Middle frontal gyrus (tissue), 1 donor: ENCODE results near the gene ATP2C2.
"Not testable (repeated sequence)": the region's sequence is repeated elsewhere in the genome, so short reads cannot be mapped to it uniquely, and the experiment has no call there.

Experiments
- DNase-seq: peaks from one replicate; pipeline ENCODE4 v3.0.0-alpha.2; 2015; ENCODE audit warnings: low spot score; ENCODE audit errors: extremely low spot score

ATP2C2 gene

DNA sequence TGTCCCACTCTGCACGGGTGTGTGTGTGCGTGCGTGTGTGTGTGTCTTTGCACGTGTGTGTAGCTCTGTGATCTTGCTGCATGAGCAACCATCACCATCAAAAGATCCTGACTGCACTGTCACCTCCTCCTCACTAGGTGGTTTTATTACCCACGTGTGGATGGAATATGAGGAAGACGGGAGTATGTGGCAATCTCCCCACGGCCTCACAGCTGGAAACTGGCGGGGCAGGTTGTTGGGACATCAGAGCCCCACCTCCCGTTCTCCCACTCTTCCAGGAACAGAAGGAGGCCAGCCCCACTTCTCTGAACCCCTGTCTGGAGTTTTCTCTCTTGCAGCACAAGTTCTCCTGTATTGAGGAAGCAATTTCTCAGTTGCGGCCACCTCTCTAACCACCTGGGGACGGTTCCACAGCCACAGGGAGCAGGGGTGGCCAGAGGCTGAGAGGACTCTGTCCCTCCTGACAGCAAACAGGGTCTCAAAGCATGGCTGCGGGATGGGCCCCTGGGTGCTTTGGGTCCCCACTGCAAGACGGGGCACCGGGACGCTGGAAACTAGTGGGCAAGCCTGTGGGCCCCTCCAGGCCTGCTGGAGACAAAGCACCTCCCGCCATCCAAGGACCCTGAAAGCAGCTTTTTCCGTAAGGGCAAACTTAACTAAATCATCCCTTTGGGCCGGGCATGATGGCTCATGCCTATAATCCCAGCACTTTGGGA is 27.9 kb upstream of the ATP2C2 start:
- DNase-seq = no peak

DNA sequence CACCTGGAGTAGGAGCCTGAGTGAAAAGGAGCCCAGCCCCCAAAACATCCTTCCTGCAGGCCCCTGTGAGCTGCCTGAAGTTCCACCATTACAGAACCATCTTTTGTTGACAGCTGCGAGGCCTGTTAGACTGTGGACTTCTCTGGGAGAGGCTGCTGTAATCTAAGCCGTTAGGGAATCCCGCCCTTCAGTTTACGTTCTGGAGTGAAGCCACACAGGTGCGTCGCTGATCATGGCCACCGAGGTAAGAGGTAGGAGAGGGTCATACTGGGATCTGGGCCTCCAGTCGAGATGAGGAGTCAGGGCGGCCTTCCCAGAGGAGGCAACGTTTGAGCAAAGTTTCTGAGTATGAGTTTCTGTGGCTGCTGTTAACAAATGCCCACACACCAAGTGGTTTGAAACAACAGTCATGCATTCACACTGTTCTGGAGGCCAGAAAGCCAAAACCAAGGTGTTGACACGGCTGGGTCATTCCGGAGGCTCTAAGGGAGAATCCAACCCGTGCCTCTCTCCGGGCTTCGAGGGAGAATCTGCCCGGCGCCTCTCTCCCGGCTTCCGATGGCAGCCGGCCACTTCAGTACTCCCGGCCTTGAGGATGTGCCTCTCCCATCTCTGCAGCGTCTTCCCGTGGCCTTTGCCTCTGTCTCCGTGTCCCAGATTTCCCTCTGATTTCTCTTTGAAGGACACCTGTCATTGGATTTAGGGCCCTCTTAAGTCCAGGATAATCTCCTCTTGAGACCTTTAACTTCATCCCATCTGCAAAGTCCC is 26.6 kb upstream of the ATP2C2 start:
- no peak for DNase-seq

DNA sequence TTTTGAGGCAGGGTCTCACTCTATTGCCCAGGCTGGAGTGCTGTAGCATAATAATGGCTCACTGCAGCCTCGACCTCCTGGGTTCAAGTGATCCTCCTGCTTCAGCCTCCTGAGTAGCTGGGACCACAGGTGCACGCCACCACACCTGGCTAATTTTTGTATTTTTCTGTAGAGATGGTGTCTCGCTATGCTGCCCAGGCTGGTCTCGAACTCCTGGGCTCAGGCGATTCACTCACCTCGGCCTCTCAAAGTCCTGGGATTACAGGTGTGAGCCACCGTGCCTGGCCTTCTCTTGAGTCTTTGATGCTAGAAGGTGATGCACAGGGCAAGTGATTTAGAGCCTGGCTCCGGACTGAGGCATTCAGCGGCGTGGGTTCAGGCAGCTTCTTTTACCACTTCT is 24.5 kb upstream of the ATP2C2 start:
- DNase-seq = not testable (repeated sequence)

DNA sequence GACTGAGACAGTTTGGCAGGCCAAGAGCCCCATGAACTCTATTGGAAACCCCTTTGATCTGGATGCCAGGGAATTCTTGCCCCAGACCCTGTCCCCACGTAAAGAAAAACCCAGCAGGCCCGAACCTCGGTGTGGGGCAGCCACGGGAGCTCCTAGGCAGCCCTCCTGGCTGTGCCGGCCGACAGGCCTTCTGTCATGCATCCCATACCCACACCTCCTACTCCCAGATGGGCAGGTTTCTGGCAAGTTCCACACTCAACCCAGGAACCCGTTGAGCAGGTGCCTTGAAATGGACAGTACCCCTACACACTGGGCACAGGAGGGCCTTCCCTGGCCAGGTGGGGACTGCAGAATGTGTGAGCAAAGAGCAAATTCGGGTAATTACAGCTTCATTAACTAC is 23.6 kb upstream of the ATP2C2 start:
- no peak for DNase-seq

DNA sequence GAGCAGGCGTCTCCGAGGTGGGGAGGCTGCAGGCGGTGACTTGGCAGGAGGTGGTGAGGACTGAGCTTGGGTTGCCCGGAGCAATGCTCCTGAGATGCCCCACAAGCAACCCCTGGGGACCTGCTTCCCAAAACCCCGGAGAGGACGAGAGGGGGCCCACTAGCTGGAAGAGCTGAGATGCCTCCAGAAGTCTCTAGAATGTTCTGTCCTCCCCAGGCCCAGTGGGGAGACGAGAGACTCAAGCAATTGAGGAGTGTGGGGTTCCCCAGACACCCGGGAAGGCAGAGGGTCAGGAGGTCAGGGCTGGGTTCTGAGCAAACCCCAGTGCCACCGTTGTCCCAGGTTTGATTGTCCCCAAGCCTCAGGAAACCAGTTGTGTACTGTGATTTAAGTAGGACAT is 21.2 kb upstream of the ATP2C2 start:
- no peak for DNase-seq

DNA sequence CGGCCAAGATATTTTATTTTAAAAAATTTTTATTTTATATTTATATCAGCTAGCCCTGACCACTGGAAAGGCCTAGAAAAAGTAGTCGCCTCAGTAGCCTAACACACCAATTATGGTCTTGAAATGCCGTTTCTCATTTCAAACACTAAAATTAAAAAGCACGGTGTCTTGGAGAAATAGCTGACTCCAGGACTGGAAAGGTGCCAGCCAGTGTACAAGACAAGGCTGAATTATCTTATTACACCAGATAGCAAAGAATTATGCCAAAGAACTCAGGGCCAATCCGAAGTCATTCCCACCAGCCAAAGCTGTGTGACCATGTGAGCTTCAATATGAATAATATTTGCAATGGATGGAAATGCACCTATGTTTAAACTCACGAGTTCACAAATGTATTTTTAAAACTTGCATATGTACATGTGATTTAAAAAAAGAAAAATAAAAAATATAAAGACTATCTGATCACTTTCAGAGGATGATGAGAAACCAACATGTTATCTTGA is 19.9 kb upstream of the ATP2C2 start:
- DNase-seq = no peak

DNA sequence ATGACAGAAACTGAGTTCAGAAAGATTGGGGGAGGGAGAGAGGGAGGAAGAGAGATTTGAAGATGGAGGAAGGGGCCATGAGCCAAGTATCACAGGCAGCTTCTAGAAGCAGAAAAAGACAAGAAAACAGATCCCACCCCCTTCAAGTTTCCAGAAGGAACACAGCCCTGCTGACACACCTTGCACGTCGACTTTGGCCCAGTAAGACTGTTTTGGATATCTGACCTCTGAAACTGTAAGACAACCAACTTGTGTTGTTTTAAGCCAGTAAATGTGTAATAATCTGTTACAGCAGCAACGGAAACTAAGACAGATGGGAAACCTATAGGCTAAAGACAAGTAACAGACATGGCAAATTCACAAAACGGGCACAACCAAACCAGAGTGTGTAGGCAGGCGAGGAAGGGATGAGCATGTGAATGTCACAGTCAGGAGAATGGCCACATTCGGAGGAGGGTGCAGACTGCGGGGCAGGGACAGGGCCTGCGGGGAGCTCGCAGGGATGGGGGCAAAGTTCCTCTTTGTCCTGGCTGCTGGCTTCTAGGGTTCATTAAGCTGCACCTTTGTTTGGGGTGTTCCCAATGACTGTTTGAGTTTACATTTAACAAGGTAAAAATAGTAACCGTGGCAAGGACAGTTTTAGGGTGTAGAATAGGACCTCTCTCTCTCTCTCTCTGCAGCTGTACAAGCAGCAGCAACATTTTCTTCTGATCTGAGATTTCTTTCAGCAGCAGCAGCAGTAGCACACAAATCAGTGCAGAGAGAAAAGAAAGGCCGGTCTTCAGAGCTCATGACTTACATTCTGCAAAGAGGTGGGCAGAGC is 18.3 kb upstream of the ATP2C2 start:
- no peak for DNase-seq

DNA sequence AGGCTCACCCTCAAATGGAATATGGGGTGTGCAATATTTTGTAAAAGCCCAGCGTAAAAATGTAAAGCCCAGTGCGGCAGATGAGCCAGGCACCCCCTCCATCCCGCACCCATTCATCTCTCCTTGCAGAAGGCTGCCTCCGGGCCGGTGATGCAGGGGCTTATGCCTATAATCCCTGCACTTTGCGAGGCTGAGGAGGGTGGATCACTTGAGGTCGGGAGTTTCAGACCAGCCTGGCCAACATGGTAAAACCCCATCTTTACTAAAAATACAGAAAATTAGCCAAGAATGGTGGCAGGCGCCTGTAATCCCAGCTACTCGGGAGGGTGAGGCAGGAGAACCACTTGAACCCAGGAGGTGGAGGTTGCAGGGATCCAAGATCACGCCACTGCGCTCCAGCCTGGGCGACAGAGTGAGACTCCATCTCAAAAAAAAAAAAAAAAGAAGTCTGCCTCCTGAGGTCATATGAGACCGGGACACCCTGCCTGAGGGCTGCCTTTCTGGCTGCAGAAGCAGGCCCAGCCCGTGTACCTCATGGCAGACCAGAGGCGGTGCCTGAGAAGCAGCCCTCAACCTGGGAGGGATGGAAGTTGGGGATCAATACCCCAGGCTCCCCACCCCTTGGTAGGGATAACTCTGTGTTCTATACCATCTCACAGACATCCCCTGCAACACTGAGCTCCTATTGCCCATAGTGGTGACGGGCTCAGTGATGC is 17.5 kb upstream of the ATP2C2 start:
- no peak for DNase-seq

DNA sequence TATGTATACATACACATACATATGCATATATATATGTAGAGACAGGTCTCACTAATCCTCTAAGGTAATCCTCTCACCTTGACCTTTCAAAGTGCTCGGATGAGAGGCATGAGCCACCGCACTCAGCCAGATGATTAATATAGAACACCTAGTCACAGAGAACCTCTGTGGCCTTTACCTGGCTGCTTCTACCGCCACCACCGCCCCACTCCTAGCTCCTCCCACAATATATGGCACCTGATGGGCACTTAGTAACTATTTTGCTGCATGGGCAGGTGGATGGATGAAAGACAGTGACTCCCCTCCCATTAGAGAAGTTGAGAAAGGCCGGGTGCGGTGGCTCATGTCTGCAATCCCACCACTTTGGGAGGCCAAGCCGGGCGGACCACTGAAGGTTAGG is 16.7 kb upstream of the ATP2C2 start:
- DNase-seq = no peak

DNA sequence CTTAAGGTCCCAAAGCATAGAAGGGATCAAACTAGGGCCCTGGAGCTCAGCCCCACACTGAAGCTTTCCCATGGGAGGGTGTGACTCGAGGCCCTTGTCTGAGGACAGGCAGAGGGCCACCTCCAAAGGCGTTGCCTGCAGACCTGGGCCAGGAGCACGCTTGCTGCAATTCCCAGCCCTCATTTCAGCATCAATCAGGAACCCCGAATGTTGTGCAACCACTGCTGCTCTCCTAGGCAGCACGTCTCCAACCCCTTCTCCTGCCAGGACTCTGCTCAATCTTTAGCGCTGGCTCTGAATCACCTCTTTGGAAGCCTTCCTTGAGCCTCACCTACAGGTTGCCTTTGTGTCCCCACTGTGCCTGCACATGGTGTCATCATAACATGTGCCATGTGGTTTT is 14.0 kb upstream of the ATP2C2 start:
- no peak for DNase-seq

DNA sequence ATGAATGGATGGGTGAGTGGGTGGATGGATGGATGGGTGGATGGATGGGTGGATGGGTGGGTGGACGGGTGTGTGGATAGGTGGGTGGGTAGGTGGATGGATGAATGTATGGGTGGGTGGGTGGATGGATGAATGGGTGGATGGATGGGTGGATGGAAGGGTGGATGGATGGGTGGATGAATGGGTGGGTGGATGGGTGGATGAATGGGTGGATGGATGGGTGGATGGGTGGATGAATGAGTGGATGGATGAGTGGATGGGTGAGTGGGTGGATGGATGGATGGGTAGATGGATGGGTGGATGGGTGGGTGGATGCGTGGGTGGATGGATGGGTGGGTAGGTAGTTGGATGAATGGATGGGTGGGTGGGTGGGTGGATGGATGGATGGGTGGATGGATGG is 13.2 kb upstream of the ATP2C2 start:
- DNase-seq = no peak

DNA sequence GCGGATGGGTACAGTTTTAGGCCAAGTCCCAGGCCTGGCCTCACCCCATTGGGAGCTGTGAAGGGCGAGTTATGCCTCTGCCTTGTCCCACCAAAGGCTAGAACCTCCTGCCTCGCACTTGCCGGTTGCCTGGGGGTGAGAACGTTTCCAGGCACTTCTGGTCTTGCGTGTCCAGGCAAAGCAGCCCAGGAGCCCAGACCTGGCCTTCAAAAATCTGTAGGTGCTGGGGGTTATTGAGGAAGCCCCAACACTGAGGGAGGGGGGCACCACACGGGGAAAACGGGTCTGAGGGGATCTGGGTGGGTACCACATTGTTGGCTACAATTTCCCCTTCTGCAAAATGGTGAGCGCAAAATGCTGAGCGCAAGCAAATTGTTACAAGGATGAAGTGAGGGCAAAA is 12.2 kb upstream of the ATP2C2 start:
- no peak for DNase-seq

DNA sequence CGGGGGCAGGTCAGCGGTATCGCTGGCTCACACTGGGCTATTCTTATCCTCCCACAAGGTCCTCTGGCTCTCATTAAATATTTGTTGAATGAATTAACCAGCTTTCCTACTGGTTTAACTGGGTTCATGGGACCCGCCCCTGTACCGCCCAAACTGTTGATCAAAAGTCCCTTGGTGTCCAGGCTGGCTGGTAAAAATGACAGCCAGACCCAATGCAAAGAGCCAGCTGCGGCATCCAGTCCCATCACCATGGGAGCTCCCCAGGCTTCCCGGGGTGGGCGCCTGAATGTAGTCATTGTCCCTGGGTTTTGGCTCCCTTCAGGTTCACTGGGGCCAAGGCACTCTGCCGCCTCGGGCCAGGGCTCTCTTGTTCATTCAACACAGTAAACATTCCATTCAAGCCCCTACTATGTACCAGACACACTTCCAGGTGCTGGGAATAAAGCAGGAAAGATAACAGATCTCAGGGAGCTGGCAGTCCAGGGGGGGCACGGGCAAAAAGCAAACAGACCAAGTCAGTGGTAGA is 11.7 kb upstream of the ATP2C2 start:
- DNase-seq = peak; percentile 76

DNA sequence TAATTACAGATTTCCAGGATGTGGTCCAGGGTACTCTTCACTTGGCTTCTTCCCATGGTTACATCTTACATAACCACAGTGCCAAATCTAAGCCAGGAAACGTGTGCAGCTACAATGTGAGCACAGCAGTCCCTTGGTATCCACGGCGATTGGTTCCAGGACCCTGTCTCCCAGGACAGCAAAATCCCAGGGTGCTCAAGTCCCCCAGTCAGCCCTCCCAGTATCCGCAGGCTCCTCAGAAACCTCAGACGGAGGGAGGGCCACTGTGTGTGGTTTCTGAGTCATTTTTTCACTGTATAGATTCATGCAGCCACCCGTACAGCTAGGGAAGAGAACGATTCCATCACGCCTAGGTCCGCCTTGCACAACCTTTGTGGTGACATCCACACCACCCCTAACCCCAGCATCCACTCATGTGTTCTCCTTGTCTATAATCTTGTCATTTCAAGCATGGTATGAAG is 11.1 kb upstream of the ATP2C2 start:
- peak; percentile 37 for DNase-seq

DNA sequence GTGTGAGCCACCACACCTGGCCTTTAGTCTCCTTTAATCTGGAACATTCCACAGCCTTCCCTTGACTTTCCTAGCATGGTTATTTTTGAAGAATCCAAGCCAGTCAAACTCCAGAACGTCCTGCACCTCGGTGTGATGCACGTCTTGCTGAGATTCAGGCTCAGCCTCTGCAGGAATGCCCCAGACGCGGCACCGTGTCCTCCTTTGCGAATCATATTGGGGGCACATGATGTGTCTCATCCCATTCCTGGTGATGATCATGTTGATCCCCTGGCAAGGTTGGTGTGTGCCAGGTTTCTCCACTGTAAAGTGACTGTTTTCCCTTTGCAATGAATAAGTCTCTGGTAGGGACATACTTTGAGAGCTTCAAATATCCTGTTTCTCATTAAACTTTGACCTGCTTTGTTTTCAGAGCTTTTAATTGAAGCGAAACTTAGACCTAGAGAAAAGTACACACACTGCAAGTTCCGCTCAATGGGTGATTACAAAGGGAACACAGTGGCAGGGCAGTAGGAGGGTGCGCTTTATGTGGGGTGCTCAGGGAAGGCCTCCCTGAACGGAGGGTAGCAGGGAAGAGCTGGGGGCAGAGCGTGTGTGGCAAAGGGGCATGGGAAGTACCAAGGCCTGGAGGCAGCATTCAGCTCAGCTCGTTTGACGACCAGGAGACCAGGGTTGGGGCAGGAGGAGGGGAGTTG is 9.6 kb upstream of the ATP2C2 start:
- no peak for DNase-seq

DNA sequence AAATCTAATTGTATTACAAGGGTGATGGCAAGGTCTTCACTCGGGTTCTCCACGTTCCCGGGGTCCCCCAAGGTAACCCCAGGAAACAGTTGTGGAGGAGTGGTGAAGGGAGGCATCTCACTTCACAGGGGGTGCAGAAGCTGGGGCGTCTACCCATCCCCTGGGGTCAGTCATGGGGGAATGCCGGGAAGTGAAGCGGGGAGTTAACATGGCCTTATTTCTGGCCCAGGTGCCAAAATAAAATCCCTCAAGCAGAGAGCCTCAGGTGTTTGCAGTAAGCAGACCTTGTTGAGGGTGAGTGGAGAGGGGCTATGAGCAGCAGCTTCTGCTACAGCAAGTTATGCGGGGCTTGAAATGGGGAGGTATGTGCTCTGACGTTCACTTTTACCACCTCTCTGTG is 9.0 kb upstream of the ATP2C2 start:
- DNase-seq = no peak

DNA sequence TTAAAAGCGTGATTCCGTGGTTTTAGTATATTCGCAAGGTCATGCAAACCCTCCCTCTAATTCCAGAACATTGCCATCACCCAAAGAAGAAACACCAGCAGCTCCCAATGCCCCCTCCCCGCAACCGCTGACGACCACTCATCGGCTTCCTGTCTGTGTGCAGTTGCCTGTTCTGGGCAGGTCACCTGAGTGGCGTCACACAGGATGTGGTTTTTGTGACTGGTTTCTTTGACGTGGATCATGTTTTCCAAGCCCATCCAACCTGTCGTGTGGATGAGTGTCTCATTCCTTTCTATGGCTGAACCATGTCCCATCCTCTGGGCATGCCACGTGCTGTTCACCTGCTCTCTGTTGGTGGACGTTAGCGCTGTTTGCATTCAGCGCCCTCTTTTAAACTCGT is 8.2 kb upstream of the ATP2C2 start:
- DNase-seq = no peak

DNA sequence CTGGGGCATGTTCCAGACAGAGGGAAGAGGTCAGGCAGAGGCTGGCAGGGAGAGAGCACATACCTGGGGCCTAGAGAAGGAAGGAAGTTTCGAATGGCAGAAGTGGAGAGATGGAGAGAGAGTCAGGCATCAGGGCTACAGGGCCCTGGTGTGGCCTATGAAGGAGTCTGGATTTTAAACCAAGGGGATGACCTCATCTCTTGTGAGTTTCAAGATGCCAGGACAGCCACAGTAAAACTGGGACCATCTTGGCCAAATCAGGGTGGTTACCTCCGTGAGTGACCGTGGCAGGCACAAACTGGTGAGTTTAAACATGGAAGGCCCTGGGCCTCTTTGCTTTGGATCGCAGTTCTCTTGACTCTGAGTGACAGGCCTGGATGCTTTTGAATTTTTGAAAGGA is 7.6 kb upstream of the ATP2C2 start:
- DNase-seq = no peak

DNA sequence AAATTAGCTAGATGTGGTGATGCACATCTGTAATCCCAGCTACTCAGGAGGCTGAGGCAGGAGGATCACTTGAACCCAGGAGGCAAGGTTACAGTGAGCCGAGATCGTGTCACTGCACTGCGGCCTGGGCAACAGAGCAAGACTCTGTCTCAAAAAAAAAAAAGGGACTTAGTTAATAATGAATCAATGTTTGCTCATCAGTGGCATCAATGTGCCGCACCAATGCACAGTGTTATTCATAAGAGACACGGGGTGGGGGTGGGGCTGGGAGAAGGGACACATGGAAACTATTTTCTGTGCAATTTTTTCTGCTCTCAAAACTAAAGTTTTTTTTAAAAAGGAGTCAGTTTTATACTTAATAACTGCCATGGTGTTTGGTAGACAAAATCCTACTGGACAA is 6.8 kb upstream of the ATP2C2 start:
- DNase-seq = no peak

DNA sequence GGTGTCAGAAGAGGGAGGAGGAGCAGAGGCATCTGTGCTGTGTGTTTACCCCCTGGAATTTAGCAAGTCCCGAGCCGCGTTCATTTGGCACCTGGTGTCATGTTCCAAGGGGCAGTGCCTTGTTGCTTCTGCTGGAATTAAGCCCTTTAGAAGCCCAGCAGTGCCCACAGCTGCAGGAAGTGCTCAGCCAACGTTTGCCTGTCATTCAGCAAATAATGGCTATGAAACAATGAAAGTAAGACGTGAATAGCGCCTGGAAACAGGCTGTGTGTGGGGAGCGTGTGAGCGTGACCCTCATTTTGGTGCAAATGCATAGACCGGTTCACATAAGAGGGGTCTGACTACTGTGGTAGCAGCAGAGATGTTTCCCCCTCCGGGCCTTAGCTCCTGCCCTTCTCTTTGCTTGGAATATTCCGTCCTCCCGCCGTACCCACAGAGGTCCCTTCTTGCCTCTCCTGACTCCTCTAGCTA is 5.8 kb upstream of the ATP2C2 start:
- no peak for DNase-seq
